Gastroesophageal sphincter (tissue), 4 donors: Measurements from ENCODE around the gene GDF11. TPM values are rescaled to one million over a fixed set of nuclear protein-coding genes. Genes with fewer than 3 reads are reported as not detected.

Experiments used
- ATAC-seq: fragments of 150-250 bp; one replicate; pipeline ENCODE4 v1.9.1; 2016; ENCODE audit warnings: mild to moderate bottlenecking, moderate library complexity
- H3K27ac ChIP-seq, 4 donors: fragments of 200-600 bp; sonication (generic) in 3 of 4; 1 replicate in 3 of 4; 2 replicates in 1 of 4; pipeline ENCODE4 v1.5.1; 2016 to 2019
- H3K27me3 ChIP-seq: fragments of 200-600 bp; sonication (generic); one replicate; pipeline ENCODE4 v1.5.1; 2019
- H3K36me3 ChIP-seq, 2 donors: fragments of 200-600 bp; sonication (generic); one replicate each; pipeline ENCODE4 v1.5.1; 2019; ENCODE audit warnings: control low read depth in 1 of 2
- H3K4me1 ChIP-seq, 3 donors: fragments of 200-600 bp; sonication (generic); 1 replicate in 2 of 3; 2 replicates in 1 of 3; pipeline ENCODE4 v1.5.1; 2016 to 2019; ENCODE audit warnings: control low read depth in 2 of 3
- H3K4me3 ChIP-seq, 2 donors: fragments of 200-600 bp; sonication (generic); one replicate each; pipeline ENCODE4 v1.5.1; 2019; ENCODE audit warnings: mild to moderate bottlenecking in 1 of 2, moderate library complexity in 1 of 2
- H3K9me3 ChIP-seq, 3 donors: fragments of 200-600 bp; sonication (generic); one replicate each; pipeline ENCODE4 v1.5.1; 2017 to 2019; ENCODE audit warnings: control low read depth in 2 of 3
- EP300 ChIP-seq: sonication (generic); formaldehyde crosslinking; IDR thresholded peaks from one replicate; pipeline ENCODE4 v1.6.1; 2017; ENCODE audit warnings: antibody characterized with exemption, mild to moderate bottlenecking
- POLR2A ChIP-seq, 2 donors: fragments of 450-650 bp; IDR thresholded peaks; one replicate each; pipeline ENCODE4 v1.6.1; 2017; ENCODE audit warnings: antibody characterized with exemption in 2 of 2, mild to moderate bottlenecking in 2 of 2, moderate library complexity in 1 of 2
- POLR2AphosphoS5 ChIP-seq: sonication (generic); formaldehyde crosslinking; IDR thresholded peaks from one replicate; pipeline ENCODE4 v1.6.1; 2017; ENCODE audit warnings: antibody characterized with exemption
- WGBS, 2 donors: methylation state at CpG; one replicate each; pipeline ENCODE4 v1.1.5; 2018; ENCODE audit warnings: low coverage in 1 of 2; 5-methylcytosine and 5-hydroxymethylcytosine counted together
- total RNA-seq, 4 donors: library from RNA; depleted of rRNA; stranded (reverse); fragments of >200 nt; gene quantifications; one replicate each; pipeline ENCODE4 v1.1.0, GENCODE V29; 2016
- TF ChIP-seq, protein P1 (sequence below), 4 experiments: fragments of 200-600 bp in 2 of 4; fragments of 450-650 bp in 2 of 4; sonication (generic) in 1 of 4; IDR thresholded peaks; one replicate each; pipeline ENCODE4 v1.5.1; 2017 to 2019; ENCODE audit warnings: antibody characterized with exemption in 4 of 4, mild to moderate bottlenecking in 2 of 4, moderate library complexity in 2 of 4

The GDF11 gene
- total RNA-seq, 4 donors from 2014 or later: 2.8 to 9.8 (median 3.6) TPM

DNA sequence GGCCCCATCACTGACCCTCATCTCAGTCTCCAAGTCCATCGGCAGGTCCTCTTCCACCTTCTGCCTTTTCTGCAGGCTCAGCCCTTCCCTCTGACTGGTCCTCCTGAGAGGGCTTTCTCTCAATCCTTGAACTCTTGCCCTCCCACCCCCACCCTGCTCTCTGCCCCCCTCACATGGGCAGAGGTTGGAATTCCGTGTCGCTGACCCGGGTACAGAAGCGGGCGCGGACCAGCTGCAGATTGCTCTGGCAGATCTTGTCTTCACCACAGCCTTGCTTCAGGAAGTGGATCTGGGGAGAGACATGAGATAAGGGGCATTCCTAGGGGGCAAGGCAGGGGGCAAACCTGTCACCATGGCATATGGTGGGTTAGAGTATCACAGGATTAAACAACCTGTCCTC lies 47.6 kb upstream of the GDF11 start:
- H3K27ac ChIP-seq: peak overlapping the region in 1 of 4 donors; percentile 17

DNA sequence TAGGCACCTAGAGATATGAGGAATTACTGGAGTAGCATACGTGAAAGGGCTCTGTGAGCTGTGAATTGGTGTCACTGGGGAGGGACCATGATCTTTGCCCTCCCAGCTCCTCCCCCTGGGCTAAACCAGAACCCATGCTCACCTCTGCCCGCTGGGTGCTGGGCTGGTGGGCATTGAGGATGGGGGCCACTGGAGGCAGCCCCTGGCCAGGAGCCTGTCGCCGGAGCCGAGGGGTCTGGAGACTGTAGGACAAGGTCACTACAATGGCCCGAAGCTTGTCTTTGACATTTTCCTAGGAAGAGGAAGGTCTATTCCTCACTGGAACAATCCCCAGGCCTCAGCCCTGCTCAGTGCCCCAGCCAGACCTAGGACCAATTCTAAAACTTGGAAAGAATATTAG lies 46.8 kb upstream of the GDF11 start:
- no peak for ATAC-seq
- 67% methylated on average over 1 of the region's 6 CpGs; no CpG with 5 or more reads in 1 of the 2 donors for WGBS, 2 donors
- H3K27me3 ChIP-seq: no peaks in the 10 kb centered on the region
- TF ChIP-seq EP300 (no peak), POLR2AphosphoS5 (no peak), POLR2A (IDR thresholded peaks at IDR 0.05) (no peak)
- TF ChIP-seq, protein P1, sequence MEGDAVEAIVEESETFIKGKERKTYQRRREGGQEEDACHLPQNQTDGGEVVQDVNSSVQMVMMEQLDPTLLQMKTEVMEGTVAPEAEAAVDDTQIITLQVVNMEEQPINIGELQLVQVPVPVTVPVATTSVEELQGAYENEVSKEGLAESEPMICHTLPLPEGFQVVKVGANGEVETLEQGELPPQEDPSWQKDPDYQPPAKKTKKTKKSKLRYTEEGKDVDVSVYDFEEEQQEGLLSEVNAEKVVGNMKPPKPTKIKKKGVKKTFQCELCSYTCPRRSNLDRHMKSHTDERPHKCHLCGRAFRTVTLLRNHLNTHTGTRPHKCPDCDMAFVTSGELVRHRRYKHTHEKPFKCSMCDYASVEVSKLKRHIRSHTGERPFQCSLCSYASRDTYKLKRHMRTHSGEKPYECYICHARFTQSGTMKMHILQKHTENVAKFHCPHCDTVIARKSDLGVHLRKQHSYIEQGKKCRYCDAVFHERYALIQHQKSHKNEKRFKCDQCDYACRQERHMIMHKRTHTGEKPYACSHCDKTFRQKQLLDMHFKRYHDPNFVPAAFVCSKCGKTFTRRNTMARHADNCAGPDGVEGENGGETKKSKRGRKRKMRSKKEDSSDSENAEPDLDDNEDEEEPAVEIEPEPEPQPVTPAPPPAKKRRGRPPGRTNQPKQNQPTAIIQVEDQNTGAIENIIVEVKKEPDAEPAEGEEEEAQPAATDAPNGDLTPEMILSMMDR (IDR thresholded peaks at IDR 0.05): no peak
- no peak overlapping the region for H3K27ac ChIP-seq
- H3K4me3 ChIP-seq: no peak overlapping the region
- no peaks in the 10 kb centered on the region for H3K9me3 ChIP-seq
- peaks cover 0 to 30% (median 2%) of the 10 kb centered on the region in 3 donors for H3K4me1 ChIP-seq
- peaks cover 0 to 100% of the 10 kb centered on the region in 2 donors for H3K36me3 ChIP-seq

More for the DNA sequence above, 47.6 kb upstream of the GDF11 start:
- no peaks in the 10 kb centered on the region for H3K9me3 ChIP-seq
- 91% methylated on average over 1 of the region's 7 CpGs; no CpG with 5 or more reads in 1 of the 2 donors for WGBS, 2 donors
- H3K27me3 ChIP-seq: no peaks in the 10 kb centered on the region
- no peak for ATAC-seq
- TF ChIP-seq POLR2A (IDR thresholded peaks at IDR 0.05) (no peak), POLR2AphosphoS5 (no peak), EP300 (no peak)
- TF ChIP-seq, protein P1 (IDR thresholded peaks at IDR 0.05): no peak
- peaks cover 0 to 22% (median 2%) of the 10 kb centered on the region in 3 donors for H3K4me1 ChIP-seq
- peaks cover 0 to 93% of the 10 kb centered on the region in 2 donors for H3K36me3 ChIP-seq
- no peak overlapping the region for H3K4me3 ChIP-seq

DNA sequence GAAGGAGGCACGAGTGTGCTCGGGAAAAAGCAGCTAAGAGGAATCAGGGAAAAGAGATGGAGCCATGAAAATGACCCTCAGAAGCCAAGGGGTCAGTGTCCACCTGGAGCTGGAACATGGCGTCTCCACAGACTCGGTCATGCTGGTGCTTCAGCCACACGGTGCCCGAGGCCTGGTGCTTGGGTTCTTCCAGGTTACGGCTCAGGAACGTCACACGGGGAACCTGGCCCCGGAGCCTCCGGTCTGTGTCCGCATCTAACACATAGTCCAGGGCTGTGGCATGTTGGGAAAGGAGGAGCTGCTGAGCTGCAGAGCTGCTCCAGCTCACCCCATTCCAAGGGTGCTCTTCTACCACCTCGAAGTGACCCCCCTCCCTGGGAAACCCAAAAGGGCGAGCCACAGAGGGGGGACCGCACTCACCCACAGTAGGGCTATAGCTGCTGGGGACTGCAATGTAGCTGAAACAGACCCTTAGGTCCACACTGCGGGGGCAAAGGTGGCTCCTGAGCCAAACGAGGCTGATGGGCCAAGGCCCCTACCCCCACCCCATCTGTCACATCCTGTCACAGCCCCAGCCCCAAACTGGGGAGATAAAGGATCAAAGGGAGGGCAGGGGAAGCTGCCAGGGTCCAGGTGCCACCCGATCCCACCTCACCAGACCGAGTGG lies 46.0 kb upstream of the GDF11 start:
- no peak for TF ChIP-seq POLR2AphosphoS5
- no peak for TF ChIP-seq EP300
- TF ChIP-seq, protein P1 (IDR thresholded peaks at IDR 0.05): no peak
- no peak for TF ChIP-seq POLR2A (IDR thresholded peaks at IDR 0.05)
- Histone ChIP-seq H3K9me3 (no peaks in the 10 kb centered on the region), H3K4me1 (peaks cover 0 to 37% (median 2%) of the 10 kb centered on the region in 3 donors), H3K36me3 (peaks cover 0 to 94% of the 10 kb centered on the region in 2 donors), H3K4me3 (no peak overlapping the region), H3K27ac (peak overlapping the region in 2 of 4 donors; percentile 10 to 17), H3K27me3 (no peaks in the 10 kb centered on the region)
- WGBS, 2 donors: 50 to 80% methylated on average over 1 to 2 of the region's 19 CpGs
- ATAC-seq: no peak

DNA sequence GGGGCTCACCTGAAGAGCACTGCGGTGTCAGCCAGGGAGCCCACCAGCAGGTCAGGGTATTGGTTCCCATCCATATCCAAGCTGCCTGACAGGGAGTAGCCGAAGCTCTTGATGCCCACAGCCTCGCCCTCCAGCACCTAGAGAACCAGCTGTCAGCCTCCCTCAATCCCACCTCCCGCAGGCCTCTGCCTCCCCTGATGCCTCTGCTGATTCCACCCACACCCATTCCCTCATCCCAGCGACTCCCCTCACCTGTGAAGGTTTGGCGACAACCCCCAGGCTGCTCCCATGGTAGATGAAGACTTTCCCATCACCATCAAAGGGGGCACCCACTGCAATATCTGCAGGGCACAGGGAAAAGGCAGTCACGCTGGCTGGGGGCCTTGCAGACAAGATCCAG lies 45.2 kb upstream of the GDF11 start:
- Histone ChIP-seq H3K4me3 (no peak overlapping the region), H3K4me1 (peaks cover 0 to 45% (median 2%) of the 10 kb centered on the region in 3 donors), H3K27me3 (no peaks in the 10 kb centered on the region), H3K36me3 (peaks cover 0 to 92% of the 10 kb centered on the region in 2 donors), H3K27ac (peak overlapping the region in 1 of 4 donors; percentile 96), H3K9me3 (no peaks in the 10 kb centered on the region)
- TF ChIP-seq POLR2AphosphoS5 (no peak), EP300 (no peak), POLR2A (IDR thresholded peaks at IDR 0.05) (no peak)
- TF ChIP-seq, protein P1 (IDR thresholded peaks at IDR 0.05): no peak
- no peak for ATAC-seq
- WGBS, 2 donors: 80% methylated on average over 2 of the region's 7 CpGs; no CpG with 5 or more reads in 1 of the 2 donors
